Keratinocyte (primary cell): ENCODE results near the gene PHAF1. TPM values are rescaled to one million over a fixed set of nuclear protein-coding genes. Genes with fewer than 3 reads are reported as not detected.

Experiments
- DNase-seq: peaks from one replicate; pipeline ENCODE4 v3.0.0-alpha.2; 2011; ENCODE audit warnings: low read depth, missing footprints, low spot score
- FAIRE-seq: peaks from 2 replicates; lab custom pipeline; 2011; peaks lifted over from hg19 to GRCh38; lab: Jason Lieb, UNC
- H2AFZ ChIP-seq: 2 replicates; pipeline ENCODE4 v1.6.0; 2012; ENCODE audit warnings: low read length, control low read depth, inconsistent platforms; ENCODE audit not compliant: control insufficient read depth
- H3K27ac ChIP-seq: 2 replicates; pipeline ENCODE4 v1.5.1; 2011; ENCODE audit warnings: low read length; ENCODE audit not compliant: control insufficient read depth, insufficient read depth
- H3K27me3 ChIP-seq: 3 replicates; pipeline ENCODE4 v1.6.0; 2011; ENCODE audit warnings: low read length; ENCODE audit not compliant: control insufficient read depth, insufficient read depth; ENCODE audit errors: extremely low read depth
- H3K36me3 ChIP-seq, 2 experiments: 2 replicates in 1 of 2; 3 replicates in 1 of 2; pipeline ENCODE4 v1.5.1; 2011; ENCODE audit warnings: low read length in 2 of 2, mild to moderate bottlenecking in 1 of 2; ENCODE audit not compliant: control insufficient read depth in 2 of 2, insufficient read depth in 2 of 2; ENCODE audit errors: extremely low read depth in 1 of 2
- H3K4me1 ChIP-seq: 3 replicates; pipeline ENCODE4 v1.5.1; 2011; ENCODE audit warnings: low read length; ENCODE audit not compliant: control insufficient read depth, insufficient read depth; ENCODE audit errors: extremely low read depth
- H3K4me2 ChIP-seq: 3 replicates; pipeline ENCODE4 v1.6.0; 2011; ENCODE audit warnings: low read depth, low read length; ENCODE audit not compliant: control insufficient read depth, insufficient read depth; ENCODE audit errors: extremely low read depth
- H3K4me3 ChIP-seq, 3 experiments: fragments of 200-600 bp in 1 of 3; sonication (generic) in 1 of 3; 2 replicates in 2 of 3; 3 replicates in 1 of 3; pipeline ENCODE4 v1.5.1; 2011 to 2016; ENCODE audit warnings: low read length in 3 of 3, mild to moderate bottlenecking in 3 of 3, control low read depth in 2 of 3, inconsistent platforms in 1 of 3, low read depth in 1 of 3, mixed read lengths in 1 of 3, mixed run types in 1 of 3, moderate library complexity in 1 of 3; ENCODE audit not compliant: control insufficient read depth in 2 of 3, insufficient read depth in 2 of 3; ENCODE audit errors: extremely low read depth in 1 of 3
- H3K79me2 ChIP-seq: 2 replicates; pipeline ENCODE4 v1.6.0; 2012; ENCODE audit warnings: low read length; ENCODE audit not compliant: control insufficient read depth, insufficient read depth
- H3K9ac ChIP-seq: 3 replicates; pipeline ENCODE4 v1.6.0; 2011; ENCODE audit warnings: low read length; ENCODE audit not compliant: control insufficient read depth, insufficient read depth; ENCODE audit errors: extremely low read depth
- H3K9me1 ChIP-seq: 3 replicates; pipeline ENCODE4 v1.6.0; 2011; ENCODE audit warnings: low read length; ENCODE audit not compliant: control insufficient read depth, insufficient read depth; ENCODE audit errors: extremely low read depth
- H3K9me3 ChIP-seq: 2 replicates; pipeline ENCODE4 v1.5.1; 2012; ENCODE audit warnings: low read depth, low read length; ENCODE audit not compliant: control insufficient read depth
- H4K20me1 ChIP-seq: 3 replicates; pipeline ENCODE4 v1.6.0; 2011; ENCODE audit warnings: low read length; ENCODE audit not compliant: control insufficient read depth, insufficient read depth; ENCODE audit errors: extremely low read depth
- CTCF ChIP-seq, 3 experiments: IDR thresholded peaks in 1 of 3; conservative IDR thresholded peaks in 1 of 3; optimal IDR thresholded peaks in 1 of 3; 2 replicates in 2 of 3; 3 replicates in 1 of 3; pipeline versions ENCODE3 to v1.5.1; 2011; ENCODE audit warnings: low read length in 3 of 3, mild to moderate bottlenecking in 3 of 3, moderate library complexity in 2 of 3, control low read depth in 1 of 3, inconsistent platforms in 1 of 3; ENCODE audit not compliant: insufficient read depth in 2 of 3; ENCODE audit errors: extremely low read depth in 1 of 3
- EZH2 ChIP-seq: IDR thresholded peaks from one replicate; pipeline ENCODE4 v1.6.1; 2012; ENCODE audit warnings: inconsistent platforms, mild to moderate bottlenecking, low read length, moderate library complexity
- dilution Hi-C: fragments of 300-500 bp; cut with MboI; formaldehyde crosslinking; loops from one replicate; pipeline ENCODE4 v1.7.0; 2020; ENCODE audit warnings: low sequenced_read_pairs; ENCODE audit not compliant: extremely low pct_ligation_motif_present
- polyA plus RNA-seq, 5 experiments: library from polyadenylated mRNA; depleted of rRNA in 3 of 5; stranded (reverse) in 3 of 5; stranded (forward) in 1 of 5; unstranded in 1 of 5; fragments of >200 nt; gene quantifications; 1 replicate in 1 of 5; 2 replicates in 3 of 5; 3 replicates in 1 of 5; pipeline versions ENCODE4 v1.2.1 to v1.2.3, GENCODE V29; 2011 to 2012; ENCODE audit warnings: missing spikeins in 2 of 5, low read depth in 1 of 5, low replicate concordance in 1 of 5

PHAF1 gene
- polyA plus RNA-seq, 1 donor (not counting 4 experiments of a cell fraction or from before 2014, with no cell fraction given), result 26.7 TPM

DNA sequence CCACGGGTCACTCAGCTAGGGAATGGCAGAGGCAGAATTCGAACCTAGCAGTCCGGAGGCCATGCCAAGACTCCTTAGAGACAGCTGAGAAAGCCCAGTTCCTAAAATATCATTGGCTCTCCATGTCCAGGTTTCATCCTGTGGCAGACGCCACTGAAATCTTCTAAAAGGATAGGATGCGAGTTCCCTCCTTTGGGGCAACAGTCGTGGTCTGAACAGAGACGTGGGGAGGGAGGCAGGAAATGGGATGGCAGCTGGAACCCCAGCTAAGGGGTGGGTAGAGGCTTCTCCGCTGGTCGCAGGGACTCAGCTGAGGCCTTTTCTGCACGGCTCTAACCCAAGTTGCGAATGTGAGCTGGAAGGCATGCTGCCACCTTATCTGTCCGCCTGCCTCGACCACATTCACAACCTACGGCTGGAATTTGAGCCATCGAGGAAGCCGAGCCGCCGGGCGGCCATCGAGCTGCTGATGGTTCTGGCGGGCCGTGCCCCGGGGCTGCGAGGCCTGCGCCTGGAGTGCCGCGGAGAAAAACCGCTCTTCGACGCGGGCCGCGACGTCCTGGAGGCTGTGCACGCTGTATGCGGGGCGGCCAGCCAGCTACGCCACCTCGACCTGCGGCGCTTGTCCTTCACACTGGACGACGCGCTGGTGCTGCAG, 52.9 kb downstream of the PHAF1 start:
- H3K27me3 ChIP-seq, result peaks cover 7% of the 10 kb centered on the region
- TF ChIP-seq CTCF (optimal IDR thresholded peaks at IDR 0.05 in 1 of 3, IDR thresholded peaks at IDR 0.05 in 1 of 3, conservative IDR thresholded peaks at IDR 0.05 in 1 of 3; ENCODE audit: extremely low read depth in 1 of 3, insufficient read depth in 2 of 3, low read length in 3 of 3) (no peak), EZH2 (no peak)
- no peaks in the 10 kb centered on the region for H3K79me2 ChIP-seq
- dilution Hi-C loops, result no loop called here
- DNase-seq (no peak), FAIRE-seq (no peak)
- peak overlapping the region; percentile 65 for H3K4me2 ChIP-seq
- peaks cover 30% of the 10 kb centered on the region for H3K4me1 ChIP-seq
- no peaks in the 10 kb centered on the region for H3K9me3 ChIP-seq
- H3K36me3 ChIP-seq, result no peaks in the 10 kb centered on the region
- peak overlapping the region in 1 of 3 experiments; percentile 56 for H3K4me3 ChIP-seq
- H3K9me1 ChIP-seq, result no peaks in the 10 kb centered on the region
- H4K20me1 ChIP-seq, result no peaks in the 10 kb centered on the region
- H3K27ac ChIP-seq, result no peak overlapping the region
- H3K9ac ChIP-seq, result no peak overlapping the region
- H2AFZ ChIP-seq, result no peak overlapping the region

GRCh38 chr16:67163164-67163998, 53.6 kb downstream of the PHAF1 start:
- Histone ChIP-seq H3K27me3 (peaks cover 7% of the 10 kb centered on the region), H3K79me2 (no peaks in the 10 kb centered on the region), H3K9me3 (no peaks in the 10 kb centered on the region), H2AFZ (peak overlapping the region; percentile 36), H3K4me1 (peaks cover 29% of the 10 kb centered on the region), H3K27ac (no peak overlapping the region), H4K20me1 (no peaks in the 10 kb centered on the region), H3K4me2 (peak overlapping the region; percentile 65), H3K36me3 (no peaks in the 10 kb centered on the region), H3K9ac (no peak overlapping the region), H3K4me3 (peak overlapping the region in 2 of 3 experiments; percentile 16 to 56), H3K9me1 (no peaks in the 10 kb centered on the region)
- DNase-seq, result no peak
- no peak for FAIRE-seq
- dilution Hi-C loops, result no loop called here
- TF ChIP-seq EZH2 (no peak), CTCF (optimal IDR thresholded peaks at IDR 0.05 in 1 of 3, IDR thresholded peaks at IDR 0.05 in 1 of 3, conservative IDR thresholded peaks at IDR 0.05 in 1 of 3; ENCODE audit: extremely low read depth in 1 of 3, insufficient read depth in 2 of 3, low read length in 3 of 3) (no peak)
